NCI-H510A (cell line): Measurements from ENCODE around the gene B4GALNT3.

Experiments used
- DNase-seq: peaks from one replicate; lab custom pipeline; 2025; lab: John Stamatoyannopoulos, UW

Gene B4GALNT3

DNA sequence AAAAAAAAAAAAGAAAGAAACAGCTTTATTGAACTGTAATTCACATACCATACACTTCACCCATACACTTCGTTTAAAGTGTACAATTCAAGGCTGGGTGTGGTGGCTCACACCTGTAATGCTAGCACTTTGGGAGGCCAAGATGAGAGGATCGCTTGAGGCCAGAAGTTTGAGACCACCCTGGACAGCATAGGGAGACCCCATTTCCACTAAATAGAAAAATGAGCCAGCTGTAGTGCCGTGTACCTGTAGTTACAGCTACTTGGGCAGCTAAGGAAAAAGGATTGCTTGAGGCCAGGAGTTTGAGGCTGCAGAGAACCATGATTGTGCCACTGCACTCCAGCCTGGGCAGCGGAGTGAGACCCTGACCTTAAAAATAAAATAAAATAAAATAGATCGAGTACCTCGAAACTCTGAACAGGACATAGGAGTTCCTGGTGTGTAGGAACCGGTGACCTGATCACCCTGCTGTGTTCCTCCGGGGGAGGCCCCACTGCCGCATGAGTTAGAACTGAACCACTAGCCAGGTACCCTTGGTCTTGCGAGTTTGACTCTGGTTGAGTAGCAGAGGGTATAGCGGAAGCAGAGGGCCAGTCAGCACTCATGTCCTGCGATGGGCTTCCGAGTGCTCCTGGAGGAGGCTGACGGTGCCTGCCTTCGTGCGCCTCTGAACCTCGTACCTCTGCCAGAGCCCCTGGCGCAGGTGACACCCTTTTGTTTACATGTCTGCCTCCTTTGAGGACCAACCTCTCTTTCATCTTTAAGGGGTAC lies 80.0 kb downstream of the B4GALNT3 start:
- DNase-seq: no peak

GRCh38 chr12:541676-542324 lies 82.1 kb downstream of the B4GALNT3 start:
- DNase-seq: no peak

GRCh38 chr12:542395-543113 lies 82.8 kb downstream of the B4GALNT3 start:
- DNase-seq: no peak

GRCh38 chr12:543114-543451 lies 83.3 kb downstream of the B4GALNT3 start:
- no peak for DNase-seq

GRCh38 chr12:544142-544541 lies 84.4 kb downstream of the B4GALNT3 start:
- DNase-seq: no peak

DNA sequence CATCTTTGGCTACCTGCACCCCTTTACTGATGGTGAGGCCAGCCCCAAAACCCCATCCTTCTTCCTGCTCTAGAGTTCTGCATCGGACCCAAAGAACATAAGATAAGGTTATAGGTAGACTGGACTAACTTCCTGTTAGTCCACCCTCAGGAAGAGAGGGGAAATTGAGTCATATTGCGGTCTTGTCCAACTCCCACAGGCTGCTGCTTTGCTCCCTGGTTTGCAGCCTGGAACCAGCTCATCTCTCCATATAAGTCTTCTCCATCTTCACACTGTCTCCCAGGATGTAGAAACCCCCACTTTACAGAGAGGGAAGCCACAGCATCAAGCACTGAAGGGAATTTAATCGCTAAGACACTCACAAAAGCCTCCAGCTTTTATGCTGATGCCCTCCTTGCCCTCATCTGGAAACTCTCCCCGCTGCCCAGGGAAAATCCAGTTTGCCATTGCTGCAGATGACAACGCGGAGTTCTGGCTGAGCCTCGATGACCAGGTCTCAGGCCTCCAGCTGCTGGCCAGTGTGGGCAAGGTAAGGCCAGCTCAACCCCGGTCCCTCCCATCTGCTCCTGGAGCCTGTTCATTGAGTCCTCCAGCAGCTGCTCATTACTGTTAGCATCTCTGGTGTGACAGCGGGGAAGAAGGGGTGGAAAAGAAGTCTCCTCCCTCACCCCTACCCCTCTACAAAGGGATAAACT lies 85.3 kb downstream of the B4GALNT3 start:
- DNase-seq: no peak

GRCh38 chr12:545835-546234 lies 86.1 kb downstream of the B4GALNT3 start:
- no peak for DNase-seq

- DNase-seq: no peak
These were observed 86.7 kb downstream of the B4GALNT3 start for GRCh38 chr12:546265-546919.

DNA sequence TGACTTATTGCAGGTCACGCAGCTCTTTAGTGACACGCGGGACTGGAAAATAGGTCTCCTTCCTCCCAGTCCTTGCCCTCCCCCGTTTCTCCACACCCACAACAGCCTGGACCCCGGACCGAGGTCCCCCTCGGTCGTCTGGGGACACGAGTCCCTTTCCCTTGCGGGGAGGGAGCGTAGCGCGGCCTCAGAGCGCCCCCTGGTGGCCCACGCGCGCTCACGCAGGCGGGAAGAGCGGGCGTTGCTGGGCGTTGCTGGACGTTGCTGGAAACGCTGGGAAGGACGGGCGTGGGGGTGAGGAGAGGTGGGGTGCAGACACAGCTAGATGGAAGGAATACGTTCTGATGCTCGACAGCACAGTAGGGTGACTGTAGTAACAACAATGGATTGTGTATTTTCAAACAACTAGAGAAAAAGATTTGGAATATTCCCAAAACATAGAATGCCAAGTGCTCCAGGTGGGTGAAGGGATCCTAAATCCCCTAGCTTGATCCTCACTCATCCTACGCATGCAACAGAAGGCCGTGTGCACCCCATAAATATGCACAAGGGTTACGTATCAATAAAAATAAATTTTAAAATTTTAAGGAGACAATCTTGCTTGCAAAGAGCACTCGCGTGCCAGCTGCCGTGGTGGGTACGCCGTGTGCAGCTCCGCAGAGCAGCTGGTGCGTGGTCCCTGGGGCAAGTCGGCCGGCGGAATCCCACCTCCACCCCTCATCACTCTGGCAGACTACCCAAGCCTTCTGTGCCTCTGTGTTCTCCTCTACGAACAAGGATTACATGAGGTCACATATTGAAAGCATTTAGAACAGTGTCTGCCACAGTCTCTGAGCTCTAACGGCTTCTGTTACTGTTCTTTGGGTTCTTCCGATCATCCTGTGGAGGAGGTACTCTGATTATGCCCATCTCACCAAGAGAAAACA lies 87.4 kb downstream of the B4GALNT3 start:
- no peak for DNase-seq

DNA sequence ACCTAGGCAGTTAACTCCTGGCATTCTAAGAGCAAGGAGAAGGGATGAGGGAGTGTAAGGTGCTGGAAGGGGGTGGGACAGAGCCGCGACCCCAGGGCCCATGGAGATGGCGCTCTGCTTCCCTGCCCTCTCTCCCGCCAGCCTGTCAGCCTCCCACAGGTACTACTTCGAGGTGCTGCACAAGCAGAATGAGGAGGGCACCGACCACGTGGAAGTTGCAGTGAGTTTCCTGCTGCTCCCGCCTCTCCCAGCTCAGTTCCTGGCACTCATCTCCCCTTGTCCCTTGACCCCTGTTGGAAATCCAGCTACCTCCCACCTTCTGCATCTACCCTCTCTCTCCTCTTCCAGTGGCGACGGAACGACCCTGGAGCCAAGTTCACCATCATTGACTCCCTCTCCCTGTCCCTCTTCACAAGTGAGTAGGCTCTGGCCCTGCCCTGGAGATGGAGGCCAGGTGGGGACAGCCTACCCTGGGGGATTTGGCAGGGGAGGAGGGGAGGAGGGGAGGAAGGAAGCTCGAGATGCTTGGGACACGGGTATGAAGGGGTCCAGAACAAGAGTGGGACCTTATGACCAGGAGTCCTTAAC lies 88.2 kb downstream of the B4GALNT3 start:
- no peak for DNase-seq

DNA sequence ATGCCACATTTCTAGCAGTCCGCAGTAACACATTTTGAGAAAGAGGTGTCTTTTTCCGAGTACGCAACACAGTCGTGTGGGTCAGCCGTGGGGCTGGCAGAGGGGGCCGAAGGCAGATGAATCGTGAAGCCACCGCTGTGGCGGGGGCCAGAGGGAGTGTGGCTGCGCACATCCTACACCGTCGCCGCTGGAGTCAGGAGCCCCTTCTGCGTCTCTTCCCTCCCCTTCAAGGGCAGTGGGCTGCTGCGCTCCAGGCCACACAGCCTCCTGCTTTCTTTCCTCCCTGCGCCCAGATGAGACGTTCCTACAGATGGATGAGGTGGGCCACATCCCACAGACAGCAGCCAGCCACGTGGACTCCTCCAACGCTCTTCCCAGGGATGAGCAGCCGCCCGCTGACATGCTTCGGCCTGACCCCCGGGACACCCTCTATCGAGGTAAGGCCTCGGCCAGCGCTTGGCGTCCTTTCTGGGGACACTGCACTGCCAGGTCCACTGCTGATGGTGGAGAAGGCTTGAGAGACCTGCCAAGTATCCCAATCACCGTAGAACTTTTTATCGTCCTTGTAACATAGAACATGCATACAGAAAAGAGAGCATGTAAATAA lies 89.8 kb downstream of the B4GALNT3 start:
- no peak for DNase-seq

- no peak for DNase-seq
These were observed 90.9 kb downstream of the B4GALNT3 start for GRCh38 chr12:550473-551260.

DNA sequence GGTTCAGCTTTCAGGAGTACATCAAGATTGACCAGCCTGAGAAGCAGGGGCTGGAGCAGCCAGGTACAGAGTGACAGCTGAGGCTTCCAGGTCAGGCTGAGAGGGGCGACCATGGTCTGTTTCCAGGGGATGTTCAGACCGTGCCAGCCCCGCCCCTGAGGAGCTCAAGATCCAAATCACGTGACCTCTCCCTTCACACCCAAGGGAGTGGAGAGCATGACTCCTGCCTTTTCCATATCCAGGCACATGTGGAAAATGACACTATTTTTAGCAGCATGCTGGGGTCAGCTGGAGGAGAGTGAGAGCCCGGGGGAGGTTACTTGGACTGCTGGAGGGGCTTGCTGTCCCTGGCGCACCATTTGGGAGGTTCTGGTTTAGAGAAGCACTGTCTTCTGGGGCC lies 92.7 kb downstream of the B4GALNT3 start:
- DNase-seq: no peak

DNA sequence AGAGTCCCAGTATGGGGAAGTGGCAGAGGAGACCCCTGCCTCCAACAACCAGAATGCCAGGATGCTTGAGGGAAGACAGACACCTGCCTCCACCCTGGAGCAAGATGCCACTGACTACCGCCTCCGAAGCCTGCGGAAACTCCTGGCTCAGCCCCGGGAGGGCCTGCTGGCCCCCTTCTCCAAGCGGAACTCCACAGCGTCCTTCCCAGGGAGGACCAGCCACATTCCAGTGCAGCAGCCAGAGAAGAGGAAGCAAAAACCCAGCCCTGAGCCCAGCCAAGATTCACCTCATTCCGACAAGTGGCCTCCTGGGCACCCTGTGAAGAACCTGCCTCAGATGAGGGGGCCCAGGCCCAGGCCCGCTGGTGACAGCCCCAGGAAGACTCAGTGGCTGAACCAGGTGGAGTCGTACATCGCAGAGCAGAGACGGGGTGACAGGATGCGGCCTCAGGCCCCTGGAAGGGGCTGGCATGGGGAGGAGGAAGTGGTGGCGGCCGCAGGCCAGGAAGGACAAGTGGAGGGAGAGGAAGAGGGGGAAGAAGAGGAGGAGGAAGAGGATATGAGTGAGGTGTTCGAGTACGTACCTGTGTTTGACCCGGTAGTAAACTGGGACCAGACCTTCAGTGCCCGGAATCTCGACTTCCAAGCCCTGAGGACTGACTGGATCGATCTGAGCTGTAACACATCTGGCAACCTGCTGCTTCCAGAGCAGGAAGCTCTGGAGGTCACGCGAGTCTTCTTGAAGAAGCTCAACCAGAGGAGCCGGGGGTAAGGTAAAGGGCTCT lies 93.7 kb downstream of the B4GALNT3 start:
- DNase-seq: no peak

GRCh38 chr12:554001-554285 lies 94.2 kb downstream of the B4GALNT3 start:
- no peak for DNase-seq

- DNase-seq: no peak
These were observed 96.8 kb downstream of the B4GALNT3 start for GRCh38 chr12:556498-556897.

DNA sequence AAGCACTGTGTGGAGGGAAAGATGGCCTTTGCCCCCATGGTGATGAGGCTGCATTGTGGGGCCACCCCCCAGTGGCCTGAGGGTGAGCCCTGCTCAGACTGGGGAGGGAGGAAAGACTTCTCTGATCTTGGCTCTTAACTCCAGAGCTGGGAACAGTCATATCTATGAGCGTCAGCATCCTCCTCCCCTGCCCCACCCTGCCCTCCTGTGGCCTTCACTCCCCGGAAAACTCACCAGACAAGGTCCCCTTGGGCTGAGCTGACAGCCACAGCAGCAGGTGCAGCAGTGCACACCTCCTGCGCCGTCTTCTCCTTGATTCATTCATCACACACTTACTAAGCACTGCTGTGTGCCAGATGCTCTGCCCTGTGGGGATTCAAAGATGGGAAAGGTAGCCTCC lies 98.8 kb downstream of the B4GALNT3 start:
- DNase-seq: no peak

DNA sequence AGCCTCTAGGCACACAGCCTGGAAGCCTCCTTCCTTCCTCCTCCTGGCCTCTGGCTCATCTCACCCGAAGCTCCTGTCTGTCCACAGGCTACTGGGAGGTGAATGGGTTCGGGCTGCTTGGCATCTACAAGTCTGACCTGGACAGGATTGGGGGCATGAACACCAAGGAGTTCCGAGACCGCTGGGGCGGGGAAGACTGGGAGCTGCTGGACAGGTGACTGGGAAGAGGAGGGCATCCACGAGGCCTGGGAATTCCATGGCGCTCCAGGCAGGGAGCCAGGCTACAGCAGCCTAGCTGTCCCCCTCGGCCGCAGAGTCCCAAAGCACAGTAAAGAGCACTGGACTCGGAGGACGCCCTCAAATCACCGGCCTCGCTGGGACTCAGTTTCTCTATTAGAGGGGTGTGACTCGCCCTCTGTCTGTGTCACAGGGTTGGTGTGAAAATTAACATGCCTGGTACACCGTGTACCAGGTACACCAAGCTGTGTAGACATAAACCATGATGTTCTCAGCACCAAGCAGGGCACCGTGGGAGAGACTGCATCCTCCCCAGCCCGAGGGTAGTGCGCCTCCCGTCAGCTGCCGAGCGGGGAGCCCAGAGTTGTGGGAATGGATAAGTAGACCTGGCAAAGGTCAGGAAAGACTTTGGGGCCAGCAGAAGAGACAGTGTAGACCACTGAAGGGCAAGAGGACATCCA lies 99.6 kb downstream of the B4GALNT3 start:
- no peak for DNase-seq
